ENCODE results near the gene IFNE.

Gene IFNE

DNA sequence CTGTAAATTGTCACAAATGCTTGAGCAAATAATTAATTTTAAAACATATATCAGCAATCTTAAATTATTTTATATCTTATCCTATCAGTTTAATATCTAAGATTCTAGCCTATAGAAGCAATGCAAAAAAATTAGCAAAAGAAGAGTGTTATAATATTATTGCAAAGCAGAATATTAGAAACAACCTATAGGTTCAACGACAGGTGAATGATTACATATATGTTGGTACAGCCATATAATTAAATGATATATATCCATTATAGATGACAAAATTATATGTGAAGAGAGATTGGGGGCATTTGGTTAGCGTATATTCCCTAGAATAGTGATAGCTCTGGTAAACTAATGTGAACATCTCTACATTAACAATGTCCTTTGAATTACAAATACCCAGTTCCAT, at the start of gene IFNE:
IFNE (minus strand) TSS at position 101 of the 400 bp plus-strand sequence. CDS start 619 bp downstream, outside the sequence.
- DNase-seq, result no peak

DNA sequence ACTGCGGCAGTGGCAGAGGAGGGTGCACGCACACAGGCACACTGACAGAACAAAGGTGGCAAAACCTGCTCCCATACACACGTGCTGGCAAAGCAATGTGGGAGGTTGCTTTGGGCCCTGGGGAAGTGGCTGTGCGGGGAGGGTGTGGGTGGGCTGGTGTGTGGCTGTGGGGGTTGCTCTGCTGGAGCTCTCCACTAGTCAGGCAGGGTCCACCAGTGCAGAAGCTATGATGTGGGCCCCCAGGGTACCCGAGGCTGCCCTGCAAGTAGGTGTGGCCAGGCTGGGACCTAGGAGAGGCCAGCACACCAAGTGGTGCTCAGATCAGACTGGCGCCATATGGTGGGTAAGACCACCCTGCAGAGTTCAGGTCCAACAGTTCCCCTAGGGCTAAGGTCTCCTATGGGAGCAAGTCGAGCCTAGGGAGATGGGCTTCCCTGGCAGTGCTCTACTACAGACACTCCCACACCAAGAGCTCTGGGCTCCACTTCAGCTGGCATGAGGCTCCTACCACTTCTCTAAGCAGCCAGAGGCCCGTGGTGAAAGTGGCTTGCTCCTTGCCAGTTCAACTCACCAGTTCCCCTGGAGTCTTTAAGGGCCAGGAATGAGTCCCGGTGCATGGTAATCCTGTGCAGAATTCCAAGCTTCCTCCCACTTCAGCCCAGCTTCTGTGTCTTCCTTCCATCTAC, 46.2 kb upstream of the IFNE start:
- DNase-seq, result no peak

- no peak for DNase-seq
Observed at GRCh38 chr9:21527579-21527978, 45.5 kb upstream of the IFNE start.

- no peak for DNase-seq
Observed at GRCh38 chr9:21525174-21525573, 43.1 kb upstream of the IFNE start.

DNA sequence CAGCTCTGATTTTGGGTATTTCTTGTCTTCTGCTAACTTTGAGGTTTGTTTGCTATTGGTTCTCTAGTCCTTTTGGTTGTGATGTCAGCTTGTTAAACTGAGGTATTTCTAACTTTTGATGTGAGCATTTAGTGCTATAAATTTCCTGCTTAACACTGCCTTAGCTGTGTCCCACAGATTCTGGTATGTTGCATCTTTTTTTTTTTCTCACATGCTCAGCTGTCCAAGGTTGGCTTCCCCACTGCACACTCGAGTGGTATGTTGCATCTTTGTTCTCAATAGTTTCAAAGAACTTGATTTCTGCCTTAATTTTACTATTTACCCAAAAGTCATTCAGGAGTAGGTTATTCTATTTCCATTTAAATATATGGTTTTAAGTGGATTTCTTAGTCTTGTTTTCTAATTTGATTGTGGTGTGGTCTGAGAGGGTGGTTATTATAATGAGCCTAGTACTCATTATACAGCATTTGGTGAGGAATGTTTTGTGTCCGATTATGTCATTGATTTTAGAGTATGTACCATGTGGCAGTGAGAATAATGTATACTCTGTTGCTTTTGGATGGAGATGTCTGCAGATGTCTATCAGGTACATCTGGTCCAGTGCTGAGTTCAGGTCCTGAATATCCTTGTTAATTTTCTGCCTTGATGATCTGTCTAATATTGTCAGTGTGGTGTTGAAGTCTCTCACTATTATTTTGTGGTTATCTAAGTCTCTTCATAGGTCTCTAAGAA, 42.2 kb upstream of the IFNE start:
- DNase-seq, result no peak

GRCh38 chr9:21523021-21524014, 41.2 kb upstream of the IFNE start:
- DNase-seq, result no peak

GRCh38 chr9:21522348-21522747, 40.2 kb upstream of the IFNE start:
- DNase-seq, result no peak

- DNase-seq, result no peak
Observed at GRCh38 chr9:21521448-21521847, 39.3 kb upstream of the IFNE start.

DNA sequence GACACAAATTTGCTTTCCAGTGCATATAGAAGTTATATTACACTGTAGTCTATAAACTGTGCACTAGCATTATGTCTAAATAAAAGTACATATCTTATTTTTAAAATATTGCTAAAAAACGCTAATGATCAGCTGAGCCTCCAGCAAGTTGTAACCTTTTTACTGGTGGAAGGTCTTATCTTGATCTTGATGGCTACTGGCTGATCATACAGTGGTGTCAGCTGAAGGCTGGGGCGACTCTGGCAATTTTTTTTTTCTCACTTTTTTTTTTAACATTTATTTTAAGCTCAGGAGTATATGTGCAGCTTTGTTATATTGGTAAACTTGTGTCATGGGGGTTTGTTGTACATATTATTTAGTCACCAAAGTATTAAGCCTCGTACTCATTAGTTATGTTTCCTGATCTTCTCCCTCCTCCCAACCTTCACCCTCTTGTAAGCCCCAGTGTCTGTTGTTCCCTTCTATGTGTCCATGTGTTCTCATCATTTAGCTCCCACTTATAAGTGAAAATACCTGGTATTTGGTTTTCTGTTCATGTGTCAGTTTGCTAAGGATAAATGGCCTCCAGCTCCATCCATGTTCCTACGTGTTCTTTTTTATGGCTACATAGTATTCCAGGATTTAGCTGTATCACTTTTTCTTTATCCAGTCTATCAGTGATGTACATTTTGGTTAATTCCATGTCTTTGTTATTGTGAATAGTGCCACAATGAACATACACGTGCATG, 38.6 kb upstream of the IFNE start:
- DNase-seq, result no peak

DNA sequence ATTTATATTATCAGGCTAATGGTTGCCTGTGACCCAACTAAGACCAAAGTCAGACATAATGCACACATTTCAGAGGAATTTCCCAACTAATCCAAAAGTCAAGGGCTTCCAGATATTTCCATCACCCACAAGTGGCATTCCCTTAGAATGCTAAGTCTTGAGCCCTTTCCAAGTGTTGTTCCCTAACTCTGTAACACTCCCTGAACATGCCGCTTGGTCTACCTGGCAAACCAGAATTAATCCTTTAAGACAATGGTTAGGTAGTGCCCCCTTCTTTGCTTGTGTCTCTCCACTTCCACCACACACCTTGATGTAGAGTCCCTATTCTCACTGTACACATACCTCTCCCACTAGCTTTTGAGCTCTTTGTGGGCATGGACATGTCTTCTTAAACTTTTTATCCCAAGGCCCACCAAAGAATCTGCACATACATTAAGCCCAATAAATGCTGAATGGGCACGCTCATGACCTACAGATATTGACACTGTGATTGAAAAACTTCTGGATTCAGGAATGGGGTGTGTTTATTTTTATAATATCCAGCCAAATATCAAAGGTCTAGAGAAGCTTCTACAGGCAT, 37.8 kb upstream of the IFNE start:
- DNase-seq, result no peak

- no peak for DNase-seq
Observed at GRCh38 chr9:21516796-21517195, 34.7 kb upstream of the IFNE start.

GRCh38 chr9:21513431-21513830, 31.3 kb upstream of the IFNE start:
- DNase-seq, result no peak

DNA sequence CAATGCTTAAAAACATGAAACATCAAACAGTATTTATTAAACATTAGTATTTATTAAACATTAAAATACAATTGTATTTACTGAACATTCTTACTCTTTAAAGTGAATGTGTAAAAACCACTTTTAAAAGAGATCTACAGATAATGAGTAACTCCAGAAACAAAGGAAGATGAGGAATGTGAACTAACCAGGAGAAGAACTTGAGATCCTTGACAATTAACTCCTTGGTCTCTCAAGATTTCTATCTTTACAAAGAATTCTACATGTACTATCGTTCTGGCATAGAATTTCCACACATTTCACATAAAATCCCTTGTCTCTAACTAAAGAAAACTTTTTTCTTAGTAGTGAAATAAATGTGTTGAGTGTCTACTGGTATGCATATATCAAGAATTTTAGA, 28.7 kb upstream of the IFNE start:
- no peak for DNase-seq

DNA sequence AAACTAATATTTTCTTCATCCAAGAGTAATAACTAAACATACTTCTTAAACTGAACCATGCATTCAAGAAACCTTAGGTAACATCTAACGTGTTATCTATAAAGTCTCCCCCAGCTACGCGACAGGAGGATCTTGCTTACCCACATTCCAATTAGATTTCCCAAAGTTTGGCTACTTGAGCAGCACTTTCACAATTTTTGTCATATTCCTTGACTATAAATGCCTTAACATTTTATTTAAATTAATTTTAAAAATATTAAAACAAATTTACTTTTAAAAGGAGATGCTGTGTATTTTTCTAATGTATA, 25.3 kb upstream of the IFNE start:
- DNase-seq, result no peak

- DNase-seq, result no peak
Observed at GRCh38 chr9:21506626-21507482, 24.7 kb upstream of the IFNE start.

DNA sequence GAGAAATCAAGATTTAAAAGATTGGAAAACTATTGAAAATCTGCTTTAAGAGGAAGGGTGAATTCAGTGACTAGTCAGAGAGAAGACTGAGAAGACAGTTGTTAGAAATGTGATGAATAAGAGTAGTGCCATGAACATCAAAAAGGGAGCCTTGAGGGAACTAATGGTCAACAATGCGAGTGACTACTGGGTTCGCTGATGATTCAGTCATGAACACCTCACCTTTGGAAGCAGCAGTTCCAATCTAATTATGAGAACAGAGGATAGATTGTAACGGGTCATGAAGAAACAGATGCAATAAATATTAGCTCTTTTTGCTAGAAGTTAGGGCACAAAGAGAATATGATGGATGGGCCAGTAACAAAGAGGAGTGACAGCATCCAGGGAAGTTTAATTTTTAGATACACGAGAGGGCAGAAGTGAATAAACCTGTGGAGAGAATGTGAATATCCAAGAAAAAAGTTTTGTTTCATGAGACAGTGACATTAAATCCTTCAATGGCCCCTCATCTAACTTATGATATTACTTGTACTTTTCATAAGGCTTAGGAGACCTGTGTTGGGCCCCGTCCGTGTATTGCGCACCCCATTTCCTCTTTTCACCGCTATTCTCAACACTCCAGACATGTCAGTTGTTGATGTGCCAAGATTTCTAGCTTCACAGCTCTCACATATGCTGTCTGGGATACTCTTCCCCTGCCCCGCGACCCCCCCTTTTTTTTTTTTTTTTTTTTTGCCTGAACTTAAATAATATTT, 23.5 kb upstream of the IFNE start:
- DNase-seq, result no peak

GRCh38 chr9:21504894-21505293, 22.8 kb upstream of the IFNE start:
- DNase-seq, result peak in 1 of 2 donors; percentile 30

DNA sequence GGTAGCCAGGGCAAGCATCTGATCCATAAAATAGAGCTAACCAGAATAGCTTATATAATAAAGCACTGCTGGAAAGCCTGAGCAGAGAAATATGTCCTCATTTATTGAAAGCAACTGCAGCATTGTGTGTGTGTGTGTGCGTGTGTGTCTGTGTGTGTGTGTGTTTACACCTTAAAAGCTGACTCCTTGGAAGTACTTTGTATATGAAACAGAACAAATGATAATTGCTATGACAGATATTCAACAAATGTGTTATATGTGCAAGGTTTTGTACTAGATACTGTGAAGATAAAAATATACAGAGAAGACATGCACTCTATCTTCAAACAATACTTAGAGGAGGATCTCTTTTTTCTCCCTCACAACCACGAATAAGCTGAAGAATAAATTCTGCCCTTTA, 22.0 kb upstream of the IFNE start:
- no peak for DNase-seq

DNA sequence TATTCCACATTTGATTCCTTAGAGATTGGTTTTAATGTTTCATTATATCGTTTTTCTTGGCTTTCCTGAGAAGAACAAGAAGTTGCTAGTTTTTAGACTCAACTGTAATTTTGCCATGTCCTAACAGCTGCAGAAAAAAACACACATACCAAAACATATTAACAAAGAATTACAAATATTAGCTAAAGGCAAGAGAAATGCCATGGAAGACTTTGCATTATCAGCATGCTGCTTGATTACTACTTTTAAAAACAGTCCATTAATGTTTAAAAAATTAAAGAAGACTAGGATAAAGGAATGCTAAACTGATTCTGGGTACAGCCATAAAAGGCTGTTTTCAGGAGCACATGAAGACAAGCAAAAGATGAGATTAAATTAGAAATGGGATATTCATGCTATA, 20.5 kb upstream of the IFNE start:
- no peak for DNase-seq

DNA sequence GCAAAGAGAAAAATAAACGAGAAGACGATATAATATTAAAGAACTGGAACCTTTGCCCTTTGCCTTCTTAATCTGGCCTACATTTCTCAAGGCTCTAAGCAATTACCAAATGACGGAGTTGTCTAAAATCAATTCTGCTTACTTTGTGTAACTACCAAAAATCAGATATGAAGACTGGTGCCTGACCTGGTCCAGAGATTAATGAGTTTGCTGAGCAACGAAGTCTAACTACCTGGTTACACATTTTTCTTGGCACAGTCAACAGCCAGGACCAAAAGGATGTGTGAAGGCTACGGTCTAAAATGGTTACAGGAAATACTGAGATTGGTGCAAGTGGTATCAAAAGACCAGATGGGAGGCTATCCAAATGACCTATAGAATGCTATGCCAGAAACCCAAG, 17.8 kb upstream of the IFNE start:
- DNase-seq, result no peak

- no peak for DNase-seq
Observed at GRCh38 chr9:21491756-21492155, 9.6 kb upstream of the IFNE start.
